UCSD-AML1 (cell line): ENCODE measurements around the gene BSPRY.
A peak's percentile ranks its signal among the peaks of the same experiment; 100 is the strongest.
"Not testable (repeated sequence)": the region's sequence is repeated elsewhere in the genome, so short reads cannot be mapped to it uniquely, and the experiment has no call there.

Experiments used
- DNase-seq: peaks from one replicate; lab custom pipeline; 2025; ENCODE audit not compliant: unreplicated experiment; lab: John Stamatoyannopoulos, UW

Gene BSPRY

GRCh38 chr9:113341712-113342410, 7.5 kb upstream of the BSPRY start:
- DNase-seq = no peak

DNA sequence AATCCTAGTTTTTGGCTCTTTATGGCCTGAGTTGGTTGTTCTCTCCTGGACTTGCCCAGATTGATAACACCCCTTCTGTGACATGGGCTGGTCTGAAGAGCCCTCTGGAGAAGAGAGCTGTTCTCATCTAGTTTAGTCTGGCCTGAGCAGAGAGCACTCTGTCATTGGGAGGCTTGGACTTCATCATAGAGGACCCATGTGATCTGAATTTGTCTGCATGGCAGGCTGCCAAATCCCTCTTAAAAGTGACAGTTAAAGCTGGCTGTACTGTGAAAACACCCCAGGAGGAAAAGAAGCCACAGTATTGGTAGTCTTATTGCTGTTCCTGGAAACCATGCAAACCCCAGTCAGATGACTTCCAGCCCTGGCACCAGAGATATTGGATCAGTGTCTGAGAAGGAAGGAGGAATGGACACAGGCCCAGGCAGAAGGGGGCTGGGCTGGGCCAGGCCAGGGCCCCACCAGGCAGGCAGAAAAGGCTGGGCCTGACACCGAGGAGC, 5.6 kb upstream of the BSPRY start:
- DNase-seq = peak; percentile 71

- DNase-seq = no peak
Observed at GRCh38 chr9:113345190-113345589, 4.2 kb upstream of the BSPRY start.

- DNase-seq = no peak
Observed at GRCh38 chr9:113345671-113346070, 3.7 kb upstream of the BSPRY start.

DNA sequence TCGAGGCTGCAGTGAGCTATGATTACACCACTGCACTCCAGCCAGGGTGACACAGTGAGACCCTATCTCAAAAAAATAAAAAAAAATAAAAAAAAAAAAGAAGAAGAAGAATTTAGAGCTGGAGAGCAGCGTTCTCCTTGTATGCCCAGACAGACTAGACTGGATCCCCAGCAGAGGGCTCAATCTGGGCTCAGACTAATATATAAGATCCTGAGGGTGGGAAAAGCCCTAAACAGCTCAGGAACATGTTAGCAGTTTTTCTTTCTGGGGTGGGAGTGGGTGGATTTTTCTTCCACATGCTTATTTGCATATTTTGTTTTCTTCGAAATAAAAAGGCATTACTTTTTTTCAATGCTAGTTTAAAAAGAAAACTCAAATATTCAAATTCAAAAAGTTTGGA, 904 bp upstream of the BSPRY start:
- no peak for DNase-seq

DNA sequence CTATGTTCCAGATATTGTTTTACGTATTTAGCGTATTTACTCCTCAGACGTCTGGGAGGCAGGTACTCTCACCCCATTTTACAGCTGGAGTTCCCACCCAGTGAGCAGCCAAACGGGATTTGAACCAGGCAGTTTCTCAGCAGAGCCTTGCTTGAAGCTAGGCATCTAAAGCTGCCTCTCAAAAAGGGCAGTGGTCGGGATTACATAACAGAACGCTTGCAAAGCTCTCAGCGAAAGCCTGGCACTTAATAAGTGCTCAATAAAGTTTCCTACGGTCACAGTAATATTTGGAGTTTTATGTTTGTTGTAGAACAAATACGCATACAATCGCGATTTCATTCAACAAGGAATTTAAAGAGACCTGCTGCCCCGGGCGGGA, 286 bp upstream of the BSPRY start:
- DNase-seq = no peak

- no peak for DNase-seq
Observed at GRCh38 chr9:113350107-113350661, 843 bp downstream of the BSPRY start.

DNA sequence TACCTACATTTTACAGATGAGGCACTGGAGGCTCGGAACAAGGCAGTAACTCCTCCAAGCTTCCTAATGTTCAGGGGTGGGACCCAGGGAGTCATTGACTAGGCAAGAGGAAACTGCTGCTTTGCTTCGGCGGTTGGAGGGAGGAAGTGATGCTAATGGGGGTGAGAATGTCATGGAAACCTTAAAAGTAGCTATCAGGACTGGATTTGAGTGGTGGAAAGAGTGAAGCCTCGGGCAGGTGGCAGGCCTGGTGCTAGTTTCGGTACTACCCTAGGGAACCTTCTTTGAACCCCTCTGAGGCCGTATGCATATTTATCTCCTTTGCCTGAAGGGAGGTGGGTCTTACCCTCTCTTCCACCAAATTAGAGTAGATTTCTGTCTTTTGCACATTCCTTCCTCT, 1.6 kb downstream of the BSPRY start:
- DNase-seq = peak; percentile 62

DNA sequence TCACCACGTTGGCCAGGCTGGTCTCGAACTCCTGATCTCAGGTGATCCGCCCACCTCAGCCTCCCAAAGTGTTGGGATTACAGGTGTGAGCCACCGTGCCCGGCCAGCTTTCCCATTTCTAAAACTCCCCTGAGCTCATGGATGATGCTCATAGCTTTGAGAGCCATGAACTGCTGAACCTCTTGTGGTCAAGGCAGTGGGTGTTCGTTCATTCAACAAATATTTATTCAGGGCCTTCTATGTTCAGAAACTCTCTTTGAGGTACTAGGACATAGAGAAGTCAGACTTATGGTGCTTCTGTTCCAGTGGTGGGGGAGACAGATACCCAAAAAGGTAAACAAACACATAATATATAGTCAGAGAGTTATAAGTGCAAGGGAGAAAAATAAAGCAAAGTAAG, 2.7 kb downstream of the BSPRY start:
- DNase-seq = no peak

DNA sequence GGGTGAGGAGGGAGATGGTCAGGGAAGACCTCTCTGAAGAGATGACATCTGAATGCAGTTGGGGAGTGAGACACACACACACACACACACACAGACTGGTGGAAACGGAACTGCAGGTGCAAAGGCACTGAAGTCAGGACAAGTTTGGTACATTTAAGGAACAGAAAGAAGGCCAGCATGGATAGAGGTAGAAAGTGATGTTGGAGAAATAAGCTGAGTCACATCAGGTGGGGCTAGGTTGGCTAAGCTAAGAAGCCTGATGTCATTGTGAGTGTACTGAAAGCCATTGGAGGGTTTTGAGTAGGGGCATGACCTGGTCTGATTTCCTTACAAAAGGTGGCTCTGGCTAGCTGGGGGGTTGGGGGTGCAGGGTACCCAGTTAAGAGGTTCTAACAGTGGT, 3.1 kb downstream of the BSPRY start:
- DNase-seq = no peak

GRCh38 chr9:113355040-113355596, 5.8 kb downstream of the BSPRY start:
- no peak for DNase-seq

DNA sequence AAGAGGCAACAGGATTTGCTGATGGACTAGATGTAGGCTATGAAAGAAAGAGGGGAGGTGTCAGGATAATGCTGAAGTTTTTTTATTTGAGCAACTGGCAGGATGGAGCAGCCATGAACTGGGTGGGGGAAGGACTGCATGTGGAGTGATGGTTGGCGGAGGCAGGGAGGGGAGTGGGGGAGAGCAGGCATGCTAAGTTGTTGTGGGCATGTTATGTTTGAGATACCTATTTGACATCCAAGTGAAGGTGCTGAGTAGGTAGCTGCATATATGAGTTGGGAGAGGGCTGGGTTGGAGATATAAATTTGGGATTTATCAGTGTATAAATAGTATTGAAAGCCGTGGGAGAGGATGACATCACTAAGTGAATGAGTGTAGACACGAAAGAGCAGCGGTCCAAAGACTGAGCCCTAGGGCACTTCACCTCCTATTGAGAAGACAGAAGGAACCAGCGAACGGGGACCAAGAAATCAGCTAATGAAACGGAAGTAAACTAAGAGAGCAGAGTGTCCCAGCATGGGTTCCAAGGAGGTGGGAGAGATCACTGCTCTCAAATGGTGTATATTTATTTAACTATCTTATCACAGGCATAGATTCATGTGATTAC, 7.4 kb downstream of the BSPRY start:
- DNase-seq = no peak

DNA sequence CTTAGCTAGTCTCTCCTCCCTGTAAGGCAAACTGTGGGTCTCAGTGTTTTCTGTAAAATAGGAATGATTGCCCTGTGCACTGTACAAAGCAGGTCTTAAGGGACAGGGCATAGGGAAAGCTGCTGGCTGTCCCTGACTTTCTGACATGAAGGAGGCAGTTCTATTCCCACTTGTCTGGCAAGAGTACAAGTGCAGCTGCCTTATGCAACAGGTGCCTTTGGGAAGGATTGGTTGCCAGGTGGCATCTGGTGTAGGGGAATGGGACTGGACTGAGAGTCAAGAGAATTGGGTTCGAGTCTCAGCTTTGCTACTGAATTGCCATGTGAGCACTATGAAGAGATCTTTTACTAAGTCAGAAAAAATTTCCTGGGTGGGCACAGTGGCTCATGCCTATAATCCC, 10.0 kb downstream of the BSPRY start:
- DNase-seq = no peak

DNA sequence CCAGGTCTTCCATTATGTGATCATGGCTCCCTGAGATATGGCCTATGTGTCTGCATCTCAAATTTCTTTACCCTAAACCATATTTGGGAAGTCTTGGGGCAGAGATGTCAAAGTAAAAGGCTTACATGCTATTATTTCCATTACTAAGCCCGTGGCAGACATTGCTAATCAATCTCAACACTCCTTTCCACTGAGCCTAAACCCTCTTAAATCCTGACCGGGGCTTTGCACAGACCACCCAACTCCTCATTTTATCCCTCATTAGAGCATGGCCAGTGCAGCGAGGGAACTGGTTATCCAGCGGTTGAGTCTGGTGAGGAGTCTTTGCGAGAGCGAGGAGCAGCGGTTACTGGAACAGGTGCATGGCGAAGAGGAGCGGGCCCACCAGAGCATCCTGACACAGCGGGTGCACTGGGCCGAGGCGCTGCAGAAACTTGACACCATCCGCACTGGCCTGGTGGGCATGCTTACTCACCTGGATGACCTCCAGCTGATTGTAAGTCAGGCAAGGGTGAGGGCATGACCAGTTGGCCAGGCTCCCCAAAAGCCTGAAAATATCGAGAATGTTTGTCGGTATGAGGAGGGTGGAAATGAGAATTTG, 11.0 kb downstream of the BSPRY start:
- no peak for DNase-seq

GRCh38 chr9:113361304-113362018, 12.1 kb downstream of the BSPRY start:
- DNase-seq = no peak

GRCh38 chr9:113363336-113363735, 14.0 kb downstream of the BSPRY start:
- no peak for DNase-seq

- no peak for DNase-seq
Observed at GRCh38 chr9:113364951-113365350, 15.6 kb downstream of the BSPRY start.

- DNase-seq = not testable (repeated sequence)
Observed at GRCh38 chr9:113365652-113366051, 16.3 kb downstream of the BSPRY start.

- DNase-seq = no peak
Observed at GRCh38 chr9:113368348-113368981, 19.1 kb downstream of the BSPRY start.

DNA sequence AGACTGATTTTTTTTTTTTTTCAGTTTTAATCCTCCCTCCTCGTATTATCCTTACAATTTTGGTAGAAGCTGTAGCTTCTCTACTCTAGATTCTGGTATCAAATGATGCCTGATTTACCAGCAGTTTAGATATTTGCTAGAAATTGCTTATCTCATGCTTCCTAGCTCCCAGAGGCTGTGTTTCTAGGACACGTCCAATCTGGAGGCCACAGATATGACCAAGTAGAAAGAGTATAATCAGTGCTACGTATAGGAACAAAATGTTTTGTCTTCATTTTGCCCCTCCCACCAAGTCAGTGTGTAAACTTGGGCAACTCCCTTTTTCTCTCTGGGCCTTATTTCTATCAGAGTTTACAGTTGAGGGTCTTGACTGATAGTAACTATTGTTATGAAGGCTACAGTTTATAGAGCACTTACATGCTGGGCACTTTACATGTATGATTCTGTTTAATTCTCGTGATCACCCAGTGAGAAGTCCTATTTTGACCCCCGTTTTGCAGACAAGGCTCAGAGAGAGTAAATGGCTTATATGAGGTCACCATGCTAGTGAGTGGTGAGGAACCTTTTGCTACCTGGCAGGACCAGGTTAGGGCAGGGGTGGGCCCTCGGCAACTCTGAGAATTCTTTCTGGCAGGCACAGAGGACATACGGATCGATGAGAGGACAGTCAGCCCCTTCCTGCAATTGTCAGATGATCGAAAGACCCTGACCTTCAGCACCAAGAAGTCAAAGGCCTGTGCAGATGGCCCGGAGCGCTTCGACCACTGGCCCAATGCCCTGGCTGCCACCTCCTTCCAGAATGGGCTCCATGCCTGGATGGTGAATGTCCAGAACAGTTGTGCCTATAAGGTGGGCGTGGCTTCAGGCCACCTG, 19.9 kb downstream of the BSPRY start:
- DNase-seq = no peak
